Gastrocnemius medialis (tissue), 4 donors: ENCODE data around the gene ARHGEF4. TPM values are rescaled to one million over a fixed set of nuclear protein-coding genes. Genes with fewer than 3 reads are reported as not detected.

Source experiments
- ATAC-seq, 2 donors: fragments of 150-250 bp; one replicate each; pipeline ENCODE4 v1.9.1; 2016
- DNase-seq, 2 donors: peaks; one replicate each; pipeline ENCODE4 v3.0.0-alpha.2; 2019
- H3K27ac ChIP-seq, 4 donors: fragments of 200-600 bp; sonication (generic); 1 replicate in 1 of 4; 2 replicates in 3 of 4; pipeline ENCODE4 v1.5.1; 2016 to 2018; ENCODE audit warnings: mild to moderate bottlenecking in 2 of 4, moderate library complexity in 1 of 4
- H3K27me3 ChIP-seq, 3 donors: fragments of 200-600 bp; sonication (generic) in 2 of 3; 1 replicate in 1 of 3; 2 replicates in 2 of 3; pipeline versions ENCODE4 v1.5.1 to v1.6.0; 2016 to 2019; ENCODE audit warnings: mild to moderate bottlenecking in 1 of 3, moderate library complexity in 1 of 3
- H3K36me3 ChIP-seq, 2 donors: fragments of 200-600 bp; sonication (generic) in 1 of 2; one replicate each; pipeline ENCODE4 v1.5.1; 2017 to 2018
- H3K4me1 ChIP-seq, 2 donors: fragments of 200-600 bp; sonication (generic) in 1 of 2; one replicate each; pipeline ENCODE4 v1.5.1; 2016 to 2017; ENCODE audit warnings: mild to moderate bottlenecking in 2 of 2
- H3K4me3 ChIP-seq, 4 donors: fragments of 200-600 bp; sonication (generic) in 3 of 4; 1 replicate in 1 of 4; 2 replicates in 3 of 4; pipeline ENCODE4 v1.5.1; 2016 to 2019; ENCODE audit warnings: mild to moderate bottlenecking in 2 of 4
- H3K9me3 ChIP-seq, 3 donors: fragments of 200-600 bp; sonication (generic) in 2 of 3; 1 replicate in 1 of 3; 2 replicates in 2 of 3; pipeline ENCODE4 v1.5.1; 2016 to 2019
- POLR2A ChIP-seq, 2 donors: fragments of 450-650 bp; IDR thresholded peaks; one replicate each; pipeline ENCODE4 v1.6.1; 2017; ENCODE audit warnings: antibody characterized with exemption in 2 of 2, mild to moderate bottlenecking in 2 of 2, moderate library complexity in 2 of 2
- in situ Hi-C, 4 donors: fragments of 200-750 bp; cut with MboI; loops; one replicate each; pipeline versions ENCODE4 v1.15.0 to v1.8.0; 2017; ENCODE audit warnings: low sequenced_read_pairs in 4 of 4
- intact Hi-C: fragments of 100-400 bp; cut with DNase I; formaldehyde crosslinking; loops from one replicate; pipeline ENCODE4 v1.15.1; 2023; ENCODE audit warnings: low total_unique reads
- total RNA-seq, 4 donors: library from RNA; depleted of rRNA; stranded (reverse); fragments of >200 nt; gene quantifications; one replicate each; pipeline versions ENCODE4 v1.1.0 to v1.2.3, GENCODE V29; 2016
- TF ChIP-seq, protein P1 (sequence below), 5 experiments: fragments of 450-650 bp in 3 of 5; fragments of 200-600 bp in 2 of 5; sonication (generic) in 2 of 5; IDR thresholded peaks in 4 of 5; conservative IDR thresholded peaks in 1 of 5; 1 replicate in 4 of 5; 2 replicates in 1 of 5; pipeline ENCODE4 v1.5.1; 2016 to 2019; ENCODE audit warnings: antibody characterized with exemption in 5 of 5, mild to moderate bottlenecking in 3 of 5, moderate library complexity in 3 of 5

ARHGEF4 gene
- total RNA-seq, 4 donors from 2014 or later = 1.0 to 14.8 (median 5.1) TPM

DNA sequence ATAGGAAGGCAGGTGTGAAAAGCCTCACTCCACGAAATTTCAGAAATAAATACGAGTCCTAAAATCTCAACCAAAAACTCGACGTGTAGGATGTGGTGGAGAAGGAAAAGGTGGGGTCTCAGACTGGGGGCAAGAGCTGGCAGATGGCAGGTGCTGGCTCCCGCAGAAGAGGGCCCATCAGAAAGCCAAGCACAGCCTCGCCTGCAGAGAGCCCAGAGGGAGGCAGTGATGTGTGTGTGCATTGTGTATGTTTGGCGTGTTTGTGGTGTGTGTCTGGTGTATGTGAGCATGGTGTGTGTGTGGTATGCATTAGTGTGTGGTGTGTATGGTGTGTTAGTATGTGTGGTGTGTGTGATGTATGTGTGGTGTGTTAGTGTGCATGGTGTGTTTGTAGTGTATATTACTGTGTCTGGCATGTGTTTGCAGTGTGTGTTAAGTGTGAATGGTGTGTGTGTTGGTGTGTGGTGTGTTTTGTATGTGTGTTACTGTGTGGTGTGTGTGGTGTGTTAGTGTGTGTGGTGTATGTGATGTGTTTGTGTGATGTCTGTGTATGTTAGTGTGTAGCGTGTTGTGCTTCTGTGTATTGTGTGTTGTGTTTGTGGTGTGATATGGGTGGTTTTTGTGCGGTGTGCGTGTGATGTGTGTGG lies 140.0 kb downstream of the ARHGEF4 start:
- no peak overlapping the region for H3K27ac ChIP-seq
- no peaks in the 10 kb centered on the region for H3K27me3 ChIP-seq
- TF ChIP-seq POLR2A (IDR thresholded peaks at IDR 0.05) = no peak
- TF ChIP-seq, protein P1, sequence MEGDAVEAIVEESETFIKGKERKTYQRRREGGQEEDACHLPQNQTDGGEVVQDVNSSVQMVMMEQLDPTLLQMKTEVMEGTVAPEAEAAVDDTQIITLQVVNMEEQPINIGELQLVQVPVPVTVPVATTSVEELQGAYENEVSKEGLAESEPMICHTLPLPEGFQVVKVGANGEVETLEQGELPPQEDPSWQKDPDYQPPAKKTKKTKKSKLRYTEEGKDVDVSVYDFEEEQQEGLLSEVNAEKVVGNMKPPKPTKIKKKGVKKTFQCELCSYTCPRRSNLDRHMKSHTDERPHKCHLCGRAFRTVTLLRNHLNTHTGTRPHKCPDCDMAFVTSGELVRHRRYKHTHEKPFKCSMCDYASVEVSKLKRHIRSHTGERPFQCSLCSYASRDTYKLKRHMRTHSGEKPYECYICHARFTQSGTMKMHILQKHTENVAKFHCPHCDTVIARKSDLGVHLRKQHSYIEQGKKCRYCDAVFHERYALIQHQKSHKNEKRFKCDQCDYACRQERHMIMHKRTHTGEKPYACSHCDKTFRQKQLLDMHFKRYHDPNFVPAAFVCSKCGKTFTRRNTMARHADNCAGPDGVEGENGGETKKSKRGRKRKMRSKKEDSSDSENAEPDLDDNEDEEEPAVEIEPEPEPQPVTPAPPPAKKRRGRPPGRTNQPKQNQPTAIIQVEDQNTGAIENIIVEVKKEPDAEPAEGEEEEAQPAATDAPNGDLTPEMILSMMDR (IDR thresholded peaks at IDR 0.05 in 4 of 5, conservative IDR thresholded peaks at IDR 0.05 in 1 of 5) = no peak
- in situ Hi-C loops = no loop called here
- no peak for DNase-seq
- no peaks in the 10 kb centered on the region for H3K9me3 ChIP-seq
- ATAC-seq = no peak
- H3K36me3 ChIP-seq = no peaks in the 10 kb centered on the region
- H3K4me3 ChIP-seq = no peak overlapping the region
- no peaks in the 10 kb centered on the region for H3K4me1 ChIP-seq
- intact Hi-C loops = no loop called here

DNA sequence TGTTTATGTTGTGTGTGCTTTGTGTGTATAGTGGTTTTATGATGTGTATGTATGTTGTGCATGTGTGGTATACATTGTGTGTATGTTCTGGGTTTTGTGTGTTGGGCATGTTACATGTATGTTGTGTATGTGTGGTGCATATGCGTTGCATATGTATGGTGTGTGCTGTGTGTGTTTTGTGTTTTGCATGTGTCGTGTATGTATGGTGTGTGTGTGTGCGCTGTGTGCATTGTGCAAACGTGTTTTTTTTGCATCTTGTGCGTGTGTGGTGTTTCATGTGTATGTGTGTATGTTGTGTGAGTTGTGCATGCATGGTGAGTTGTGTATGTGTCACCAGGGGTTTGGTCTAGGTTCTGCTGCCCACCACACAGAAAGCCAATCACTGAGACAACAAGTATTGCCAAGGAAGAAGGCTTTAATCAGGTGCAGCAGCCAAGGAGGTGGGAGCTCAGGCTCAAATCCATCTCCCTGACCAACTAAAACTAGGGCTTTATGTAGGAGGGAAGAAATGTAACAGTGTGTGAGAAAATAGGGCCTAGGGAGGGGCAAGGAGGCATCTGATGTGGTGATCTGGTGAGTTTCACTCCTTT lies 140.8 kb downstream of the ARHGEF4 start:
- Histone ChIP-seq H3K27ac (no peak overlapping the region), H3K4me1 (no peaks in the 10 kb centered on the region), H3K27me3 (no peaks in the 10 kb centered on the region), H3K9me3 (no peaks in the 10 kb centered on the region), H3K36me3 (no peaks in the 10 kb centered on the region), H3K4me3 (no peak overlapping the region)
- DNase-seq (no peak), ATAC-seq (no peak)
- intact Hi-C loops = no loop called here
- TF ChIP-seq, protein P1 (IDR thresholded peaks at IDR 0.05 in 4 of 5, conservative IDR thresholded peaks at IDR 0.05 in 1 of 5) = no peak
- no peak for TF ChIP-seq POLR2A (IDR thresholded peaks at IDR 0.05)
- in situ Hi-C loops = no loop called here

DNA sequence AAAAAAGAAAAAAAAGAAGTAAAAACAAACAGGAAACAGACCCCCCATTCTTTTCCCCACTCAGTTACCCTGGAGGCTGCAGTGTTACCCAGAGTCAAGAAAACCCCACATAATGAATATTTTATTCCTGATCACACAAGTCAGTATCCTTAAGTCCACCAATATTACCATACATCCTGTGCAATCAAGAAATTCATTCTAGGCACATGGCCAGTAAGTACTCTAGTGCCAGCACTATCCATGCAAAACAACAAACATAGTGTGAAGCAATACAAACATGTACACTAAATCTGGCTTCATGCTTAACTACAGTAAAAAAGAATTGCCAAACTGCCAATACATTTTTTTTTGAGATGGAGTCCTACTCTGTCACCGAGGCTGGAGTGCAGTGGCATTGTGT lies 145.0 kb downstream of the ARHGEF4 start:
- no peak for TF ChIP-seq POLR2A (IDR thresholded peaks at IDR 0.05)
- TF ChIP-seq, protein P1 (IDR thresholded peaks at IDR 0.05 in 4 of 5, conservative IDR thresholded peaks at IDR 0.05 in 1 of 5) = no peak
- no peak overlapping the region for H3K27ac ChIP-seq
- H3K4me3 ChIP-seq = no peak overlapping the region
- no peaks in the 10 kb centered on the region for H3K27me3 ChIP-seq
- in situ Hi-C loops = no loop called here
- ATAC-seq (no peak), DNase-seq (no peak)
- no peaks in the 10 kb centered on the region for H3K4me1 ChIP-seq
- H3K9me3 ChIP-seq = no peaks in the 10 kb centered on the region
- no peaks in the 10 kb centered on the region for H3K36me3 ChIP-seq
- intact Hi-C loops = no loop called here

DNA sequence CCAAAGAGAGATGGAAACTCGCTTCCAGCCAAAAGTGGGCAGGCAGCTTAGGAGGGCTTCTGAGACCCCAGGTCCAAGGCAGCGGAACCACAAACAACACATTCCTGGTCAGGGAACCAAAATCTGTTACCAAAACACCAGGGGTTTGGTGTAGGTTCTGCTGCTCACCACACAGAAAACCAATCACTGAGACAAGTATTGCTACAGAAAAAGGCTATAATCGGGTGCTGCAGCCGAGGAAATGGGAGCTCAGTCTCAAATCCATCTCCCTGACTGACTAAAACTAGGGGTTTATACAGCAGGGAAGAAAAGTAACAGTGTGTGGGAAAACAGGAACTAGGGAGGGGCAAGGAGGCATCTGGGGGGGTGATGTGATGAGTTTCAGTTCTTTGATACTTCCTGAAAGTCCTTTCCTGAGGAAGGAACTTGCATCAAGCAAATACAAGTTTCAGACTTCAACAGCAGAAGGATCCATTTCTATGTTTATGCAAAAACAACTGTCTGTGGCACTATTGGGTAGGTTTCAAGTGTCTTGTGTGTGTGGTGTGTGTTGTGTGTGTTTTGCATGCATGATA lies 148.6 kb downstream of the ARHGEF4 start:
- H3K27ac ChIP-seq = no peak overlapping the region
- no peaks in the 10 kb centered on the region for H3K9me3 ChIP-seq
- DNase-seq (no peak), ATAC-seq (no peak)
- no peaks in the 10 kb centered on the region for H3K36me3 ChIP-seq
- no peaks in the 10 kb centered on the region for H3K4me1 ChIP-seq
- intact Hi-C loops = no loop called here
- TF ChIP-seq, protein P1 (IDR thresholded peaks at IDR 0.05 in 4 of 5, conservative IDR thresholded peaks at IDR 0.05 in 1 of 5) = no peak
- TF ChIP-seq POLR2A (IDR thresholded peaks at IDR 0.05) = no peak
- H3K27me3 ChIP-seq = no peaks in the 10 kb centered on the region
- in situ Hi-C loops = no loop called here
- H3K4me3 ChIP-seq = no peak overlapping the region
